GM19397 (cell line): Measurements from ENCODE around the gene KIAA1217.
"Not testable (repeated sequence)": the region's sequence is repeated elsewhere in the genome, so short reads cannot be mapped to it uniquely, and the experiment has no call there.

Experiments
- ATAC-seq: cut with Tn5 transposase; IDR thresholded peaks from one replicate; pipeline ENCODE4 v1.9.1; 2021; ENCODE audit warnings: mild to moderate bottlenecking, moderate library complexity; ENCODE audit not compliant: unreplicated experiment

Gene KIAA1217

GRCh38 chr10:24333736-24334135 lies 124.8 kb downstream of the KIAA1217 start:
- no peak for ATAC-seq

- no peak for ATAC-seq
Observed at GRCh38 chr10:24334279-24334939, 125.5 kb downstream of the KIAA1217 start.

- not testable (repeated sequence) for ATAC-seq
Observed at GRCh38 chr10:24337723-24338122, 128.8 kb downstream of the KIAA1217 start.

DNA sequence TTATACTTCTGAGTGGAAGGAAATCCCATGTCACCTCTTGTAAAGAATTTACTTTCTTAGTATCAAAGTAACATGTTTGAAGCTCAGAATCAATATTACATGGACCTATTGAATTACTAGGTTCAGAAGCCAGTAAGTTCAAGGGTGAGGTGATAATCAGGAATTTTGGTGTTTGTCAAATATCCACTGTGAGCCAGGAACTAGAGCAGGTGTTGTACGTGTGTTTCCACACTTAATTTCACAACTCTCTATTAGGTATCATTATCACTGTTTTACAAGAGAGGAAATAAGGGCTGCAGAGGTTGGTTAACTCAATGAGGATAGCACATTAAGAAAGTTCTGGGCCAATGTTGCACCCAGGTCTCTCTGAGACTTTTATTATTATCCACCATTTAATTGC lies 130.4 kb downstream of the KIAA1217 start:
- no peak for ATAC-seq

DNA sequence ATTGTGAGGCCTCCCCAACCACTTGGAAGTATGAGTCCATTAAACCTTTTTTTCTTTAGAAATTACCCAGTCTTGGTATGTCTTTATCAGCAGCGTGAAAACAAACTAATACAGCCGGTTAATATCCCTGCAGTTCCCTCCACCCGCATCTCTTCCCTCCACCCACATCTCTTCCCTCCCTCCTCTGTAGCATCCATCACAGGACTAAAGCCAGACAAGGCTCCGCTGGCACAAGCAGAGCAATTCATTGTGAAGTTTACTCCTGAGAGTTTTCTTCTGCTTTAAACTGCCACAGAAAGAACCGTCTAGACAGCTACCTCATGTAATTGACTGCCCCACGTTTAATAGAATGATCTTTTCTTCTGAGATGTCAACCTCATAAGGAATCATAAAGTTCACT lies 131.5 kb downstream of the KIAA1217 start:
- ATAC-seq = no peak

- no peak for ATAC-seq
Observed at GRCh38 chr10:24340883-24341282, 131.9 kb downstream of the KIAA1217 start.

- ATAC-seq = no peak
Observed at GRCh38 chr10:24341371-24341770, 132.4 kb downstream of the KIAA1217 start.

DNA sequence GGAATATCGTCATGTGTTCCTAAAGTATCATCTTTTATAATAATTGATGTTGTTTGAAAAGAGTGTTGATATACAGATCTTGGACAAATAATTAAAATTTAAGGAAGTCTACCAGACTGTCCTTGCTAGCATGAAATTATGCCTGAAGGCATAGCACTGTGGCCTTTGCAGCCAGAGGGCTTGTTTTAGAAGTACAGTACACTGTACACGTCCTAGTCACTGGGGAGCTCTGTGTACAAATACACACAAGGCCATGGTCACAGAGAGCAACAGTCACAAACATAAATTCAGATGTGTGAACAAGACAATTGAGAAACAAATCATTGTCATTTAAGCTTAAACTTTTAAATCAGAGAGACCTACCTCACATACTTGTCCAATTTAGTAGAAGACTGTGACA lies 133.0 kb downstream of the KIAA1217 start:
- no peak for ATAC-seq

DNA sequence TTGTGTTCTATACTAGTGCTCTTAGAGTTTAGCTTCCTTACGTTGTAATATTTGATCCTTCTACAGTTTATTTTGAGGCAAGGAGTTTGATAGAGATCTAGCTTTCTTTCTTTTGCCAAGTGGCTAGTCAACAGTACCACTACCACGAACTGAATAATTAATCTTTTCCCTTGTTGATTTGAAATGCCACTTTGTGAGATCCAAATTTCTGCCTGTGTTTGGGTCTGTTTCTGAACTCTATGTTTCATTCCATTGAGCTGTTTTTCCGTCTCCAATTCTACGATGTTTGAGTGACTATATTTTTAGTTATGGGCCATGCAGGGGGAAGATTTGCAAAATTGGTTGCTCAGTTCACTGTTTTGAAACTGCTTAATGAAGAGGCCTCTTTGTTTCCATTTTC lies 134.7 kb downstream of the KIAA1217 start:
- no peak for ATAC-seq

- ATAC-seq = no peak
Observed at GRCh38 chr10:24344279-24344678, 135.3 kb downstream of the KIAA1217 start.

DNA sequence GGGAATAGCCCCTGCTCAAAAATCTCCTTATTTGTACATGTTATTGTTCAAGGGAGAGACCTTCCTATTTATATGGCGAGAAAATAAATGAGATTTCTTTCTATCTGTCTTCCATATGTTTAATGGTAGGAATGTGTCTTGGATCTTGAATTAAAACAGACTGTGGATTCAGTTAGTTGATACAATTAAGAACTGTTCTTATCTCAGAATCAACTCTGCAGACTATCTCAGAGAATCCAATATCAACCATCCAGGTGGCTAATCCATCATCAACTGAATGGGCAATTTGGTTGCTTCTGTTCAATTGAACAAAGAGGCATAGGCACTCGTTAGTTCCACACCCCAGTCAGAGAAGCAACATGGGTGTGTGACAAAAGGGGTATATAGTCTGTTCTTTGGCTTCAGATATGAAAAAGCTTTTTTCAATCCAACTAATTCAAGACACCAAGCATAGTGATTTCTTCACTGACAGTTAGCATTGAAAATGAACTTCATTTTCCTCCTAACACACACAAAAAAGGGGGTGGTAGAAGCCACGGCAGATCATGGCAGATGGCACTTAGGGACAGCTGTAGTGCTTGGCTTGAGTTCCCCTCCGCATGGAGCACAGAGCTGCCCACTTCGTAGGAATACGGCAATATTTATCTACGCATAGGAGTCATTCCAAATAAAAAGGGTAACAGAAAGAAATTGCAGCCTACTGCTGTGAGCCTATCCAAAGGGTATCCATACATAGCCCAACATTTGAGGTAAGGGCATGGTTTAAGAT lies 135.9 kb downstream of the KIAA1217 start:
- ATAC-seq = no peak

DNA sequence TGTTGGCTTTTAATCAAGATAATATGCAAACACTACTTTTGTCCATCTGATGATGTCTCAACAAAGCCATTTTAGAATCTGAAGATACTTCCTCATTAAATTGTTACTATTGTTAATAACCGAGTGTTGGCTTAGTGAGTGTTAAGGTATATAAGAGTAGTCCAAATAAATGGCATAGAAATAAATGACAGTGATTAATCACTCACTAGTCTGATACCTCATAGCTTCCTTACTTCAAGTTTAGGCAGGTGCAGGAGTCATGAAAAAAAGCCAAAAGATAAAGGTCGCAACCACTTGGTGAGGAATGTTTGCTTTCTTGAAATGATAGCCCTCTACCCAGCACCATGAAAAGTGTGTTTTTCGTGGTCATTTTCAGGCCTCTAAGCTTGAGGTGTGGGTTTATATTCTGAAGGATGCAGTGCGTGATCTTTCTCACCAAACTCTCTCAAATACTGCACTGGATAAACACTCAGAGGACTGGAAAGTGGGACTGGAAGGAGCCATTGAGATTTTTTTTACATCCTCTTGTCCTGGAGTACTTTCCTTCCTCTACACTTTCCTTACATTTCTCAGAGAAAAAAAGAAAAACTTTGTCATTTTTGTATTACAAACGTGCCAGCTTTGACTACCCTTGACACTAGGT lies 138.1 kb downstream of the KIAA1217 start:
- ATAC-seq = no peak

DNA sequence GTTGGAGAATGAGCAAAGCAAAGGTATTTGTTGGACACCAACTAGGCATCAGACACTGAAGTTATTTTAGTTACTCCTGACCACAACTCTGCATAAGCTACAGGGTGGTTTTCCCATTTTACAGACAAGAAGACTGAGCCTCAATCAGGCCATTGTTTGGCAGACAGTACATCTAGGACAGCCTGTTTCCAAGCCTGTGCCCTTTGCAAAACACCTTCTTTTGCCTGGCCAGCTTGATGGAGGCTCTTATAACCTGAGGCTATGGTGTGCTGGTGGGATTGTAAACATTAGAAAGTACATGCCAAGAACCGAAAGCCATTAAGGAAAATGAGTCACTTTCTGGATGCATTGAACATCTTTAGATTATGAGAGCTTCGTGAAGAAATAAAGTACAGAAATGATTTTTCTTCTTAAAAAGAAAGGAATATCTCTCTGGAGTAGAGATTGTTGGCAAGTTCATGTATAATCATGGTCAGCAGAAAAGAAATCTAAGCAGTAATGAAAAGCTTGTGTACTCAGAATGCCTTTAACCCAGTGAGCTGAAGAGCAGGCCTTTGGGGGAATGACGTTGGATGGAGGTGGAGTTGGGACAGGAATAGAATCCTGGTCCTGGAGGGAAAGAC lies 140.6 kb downstream of the KIAA1217 start:
- no peak for ATAC-seq

DNA sequence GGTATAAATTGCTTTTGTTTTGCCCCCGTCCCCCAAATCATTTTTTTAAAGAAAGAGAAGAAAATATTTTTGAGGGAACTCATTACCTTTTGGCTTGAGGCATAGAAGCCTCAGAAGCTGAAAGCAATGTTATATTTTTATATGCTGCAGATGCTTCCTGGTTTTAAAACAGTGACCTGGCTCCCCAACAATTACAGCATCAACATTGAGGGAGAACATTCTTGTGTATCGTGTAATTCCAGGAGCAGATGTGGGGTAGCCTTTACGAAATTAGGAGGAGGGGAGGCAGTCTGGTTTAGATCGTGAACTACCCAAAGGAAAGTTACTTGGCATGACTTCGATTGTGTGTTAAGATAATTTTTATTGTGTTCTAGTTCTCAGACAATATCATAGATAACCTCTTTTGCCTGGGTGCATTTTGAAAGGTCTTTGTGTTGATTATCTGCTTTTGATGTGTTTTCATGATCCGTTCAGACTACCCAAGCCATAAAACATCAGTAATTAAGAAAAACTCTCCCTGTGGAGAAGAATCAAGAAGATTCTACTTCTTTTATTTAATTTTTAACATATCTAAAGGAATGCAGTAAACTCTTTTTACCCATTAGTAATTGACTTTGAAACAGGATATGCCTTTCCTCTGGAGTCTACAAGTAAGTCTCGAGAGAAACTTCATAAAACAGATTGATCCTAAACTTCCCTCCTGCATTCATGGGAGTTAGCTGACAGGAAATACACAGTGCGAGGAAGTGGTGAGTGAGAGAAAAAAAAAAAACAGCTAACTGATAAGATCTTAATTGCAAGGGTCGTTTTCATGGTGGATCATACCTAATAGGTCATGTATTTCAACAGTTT lies 141.4 kb downstream of the KIAA1217 start:
- no peak for ATAC-seq

- ATAC-seq = not testable (repeated sequence)
Observed at GRCh38 chr10:24350922-24351225, 141.9 kb downstream of the KIAA1217 start.

GRCh38 chr10:24351961-24352360 lies 143.0 kb downstream of the KIAA1217 start:
- no peak for ATAC-seq

DNA sequence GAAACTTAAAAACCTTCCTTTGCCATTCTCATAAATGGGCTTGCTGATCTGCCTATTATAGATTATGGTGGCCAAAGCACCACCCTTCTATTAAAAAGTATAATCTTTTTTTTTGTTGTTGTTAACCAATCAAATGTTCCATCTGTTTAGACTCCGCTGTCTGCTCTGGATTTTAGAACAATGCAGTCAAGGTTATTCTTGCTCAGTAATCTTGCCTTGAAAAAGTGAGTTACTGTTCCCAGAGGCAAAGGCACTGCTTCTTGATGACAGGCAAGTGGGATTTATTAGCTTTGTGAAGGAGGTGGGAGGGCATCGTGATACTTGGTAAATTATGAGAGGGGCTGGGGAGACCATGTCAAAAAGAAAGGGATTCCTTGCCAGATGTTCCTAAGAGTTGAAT lies 143.5 kb downstream of the KIAA1217 start:
- no peak for ATAC-seq

GRCh38 chr10:24353319-24353718 lies 144.4 kb downstream of the KIAA1217 start:
- no peak for ATAC-seq

GRCh38 chr10:24355056-24355688 lies 146.2 kb downstream of the KIAA1217 start:
- ATAC-seq = no peak

- ATAC-seq = no peak
Observed at GRCh38 chr10:24357344-24358004, 148.5 kb downstream of the KIAA1217 start.
